Measurements from ENCODE around the gene KCNAB1.

KCNAB1 gene

DNA sequence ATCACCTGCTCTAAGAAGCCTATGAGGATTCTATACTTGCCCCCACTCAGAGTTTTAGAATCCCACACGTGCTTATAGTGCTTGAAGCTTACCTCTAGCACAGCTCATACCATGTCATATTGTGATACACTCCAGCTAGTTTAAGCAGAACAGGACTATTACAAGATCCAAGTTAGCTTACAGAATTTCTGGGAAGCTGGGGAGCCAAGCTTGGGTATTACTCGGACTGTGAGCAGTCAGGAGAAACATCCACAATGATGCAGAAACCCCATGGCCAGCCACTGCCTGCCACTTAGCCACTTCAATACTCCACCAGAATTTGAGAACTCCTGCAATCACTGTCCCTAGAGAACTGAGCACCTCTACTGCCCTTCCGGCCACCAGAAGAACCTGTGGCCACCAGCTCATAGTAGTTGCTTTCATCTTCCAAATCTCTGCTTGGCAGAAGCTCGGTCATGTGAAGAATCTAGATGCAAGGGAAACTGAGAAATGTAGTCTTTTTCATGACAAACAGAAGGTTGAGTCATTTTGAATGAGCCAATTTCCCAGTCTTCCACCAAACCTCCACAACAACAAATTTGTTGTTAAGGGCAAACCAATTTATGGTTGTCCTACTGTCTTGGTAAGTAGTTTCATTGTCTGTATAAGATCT is 462.3 kb downstream of the KCNAB1 start:
- in situ Hi-C loops (cut with MboI; ENCODE audit: low sequenced_read_pairs) = no loop called here

- in situ Hi-C loops (cut with MboI; ENCODE audit: low sequenced_read_pairs) = no loop called here
These were observed 463.1 kb downstream of the KCNAB1 start for GRCh38 chr3:156583469-156583868.

DNA sequence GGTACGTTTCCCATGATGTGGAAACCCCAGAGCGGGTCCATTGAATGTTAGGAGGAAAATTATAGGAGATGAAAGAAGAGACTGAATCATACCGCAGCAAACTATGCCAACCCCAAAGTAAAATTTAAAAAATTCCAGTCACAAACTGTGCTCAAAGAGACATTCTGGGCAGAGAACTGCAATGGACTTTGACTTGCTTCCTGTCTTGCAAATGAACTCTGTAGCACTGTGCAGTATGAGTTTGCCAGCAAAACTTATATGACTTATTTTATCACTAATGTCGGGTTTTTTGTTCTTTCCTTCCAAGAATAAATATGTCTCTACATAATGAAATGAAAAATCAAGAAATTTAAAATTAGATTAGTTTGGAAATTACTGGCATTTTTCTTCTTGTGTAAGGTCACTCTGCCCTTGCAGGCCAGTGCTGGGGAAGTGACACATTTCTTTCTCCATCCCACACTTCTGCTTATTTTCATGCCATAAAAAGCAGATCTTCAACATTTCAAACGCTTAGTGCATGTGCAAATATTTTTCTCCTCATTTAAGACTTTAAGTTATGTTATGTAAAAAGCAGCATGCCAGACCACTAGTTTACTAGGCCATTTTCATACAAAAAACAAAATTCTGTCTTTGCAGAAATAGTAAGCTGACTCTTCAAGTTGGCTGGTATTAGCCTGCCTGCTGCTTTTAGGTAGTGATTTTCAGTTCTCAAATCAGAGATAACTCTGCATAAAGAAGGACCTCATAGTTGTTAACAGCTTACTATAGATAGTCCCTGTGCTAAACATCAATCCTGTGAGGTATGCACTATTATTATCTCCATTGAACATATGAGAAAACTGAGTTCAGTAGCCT is 466.8 kb downstream of the KCNAB1 start:
- in situ Hi-C loops (cut with MboI; ENCODE audit: low sequenced_read_pairs) = no loop called here

- in situ Hi-C loops (cut with MboI; ENCODE audit: low sequenced_read_pairs) = no loop called here
These were observed 467.3 kb downstream of the KCNAB1 start for GRCh38 chr3:156587760-156588069.

Data from HL-60/S4 treated with retinoic acid at 250 ng/mL for 4 days and 3 days (cell line).